Stimulated activated CD4-positive, alpha-beta T cell treated with anti-CD3 and anti-CD28 coated beads, TNF-alpha, amount 100 ng/mL, for 1 hour (primary cell): ENCODE measurements around the gene CCDC9B.

Experiments used
- DNase-seq, 3 donors: peaks; one replicate each; pipeline ENCODE4 v3.0.0-alpha.2; 2020; ENCODE audit warnings: low read depth in 3 of 3, low spot score in 1 of 3

Gene CCDC9B

DNA sequence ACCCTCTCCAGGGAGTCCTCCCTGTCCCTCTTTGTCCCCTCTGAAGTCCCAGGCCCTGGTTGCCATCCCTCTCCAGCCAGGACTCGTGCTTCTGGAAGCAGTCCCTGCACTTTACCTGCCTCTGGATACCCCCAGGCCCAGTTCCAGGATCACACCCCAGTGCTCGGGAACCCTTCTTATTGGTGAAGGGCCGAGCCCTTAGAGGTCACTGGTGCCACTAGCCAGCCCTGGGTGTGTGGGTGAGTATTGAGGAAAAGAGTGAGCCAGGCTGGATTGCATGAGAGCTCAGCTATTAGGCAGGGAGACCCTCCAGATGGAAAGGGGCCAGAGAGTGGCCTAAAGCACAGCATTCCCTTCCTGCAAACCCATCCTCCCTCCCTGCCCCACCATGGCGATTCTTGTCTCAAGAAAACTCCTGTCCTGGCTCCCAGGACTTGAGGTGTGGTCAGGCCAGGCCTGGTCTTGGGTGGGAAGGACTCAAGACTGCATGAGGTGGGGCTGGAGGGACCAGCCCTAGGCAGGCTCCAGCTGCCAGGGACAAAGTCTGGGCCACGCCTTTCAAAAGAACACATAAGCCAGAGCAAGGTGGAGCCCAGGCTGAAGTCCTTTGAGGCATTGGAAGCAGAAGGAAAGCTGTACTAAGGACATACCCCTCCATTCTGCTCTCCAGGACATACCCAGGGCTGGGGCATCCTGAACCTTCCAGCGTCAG lies 5.3 kb upstream of the CCDC9B start:
- DNase-seq: no peak

DNA sequence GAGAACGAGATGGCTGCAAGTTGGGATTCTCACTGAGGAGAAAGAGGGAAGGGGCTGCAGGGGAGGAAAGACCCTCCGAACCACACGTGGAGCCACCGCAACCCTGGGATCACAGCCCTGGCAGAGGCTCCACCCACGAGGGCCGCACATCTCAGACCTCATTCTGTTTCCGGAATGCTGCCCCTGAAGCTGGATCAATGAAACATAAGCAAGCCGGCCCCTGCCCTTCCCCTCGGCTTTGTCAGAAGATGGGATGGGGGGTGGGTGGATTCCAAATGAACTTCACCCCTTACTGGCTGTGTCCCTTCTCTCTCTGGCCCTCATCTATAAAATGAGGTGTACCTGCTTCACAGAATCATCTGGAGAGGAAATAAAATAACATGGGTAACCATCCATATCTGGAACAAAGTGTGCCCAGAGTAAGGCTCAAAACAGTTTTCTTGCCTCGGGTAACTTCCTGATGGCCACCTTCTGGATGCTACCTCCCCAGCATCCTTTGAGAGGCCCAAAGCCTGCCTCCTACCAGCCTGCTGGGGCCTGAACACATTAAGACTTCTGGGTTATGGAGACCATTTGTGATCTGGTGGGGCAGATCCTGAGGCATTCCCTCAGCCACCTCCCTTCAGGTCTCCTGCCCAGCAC lies 4.6 kb upstream of the CCDC9B start:
- DNase-seq: no peak

DNA sequence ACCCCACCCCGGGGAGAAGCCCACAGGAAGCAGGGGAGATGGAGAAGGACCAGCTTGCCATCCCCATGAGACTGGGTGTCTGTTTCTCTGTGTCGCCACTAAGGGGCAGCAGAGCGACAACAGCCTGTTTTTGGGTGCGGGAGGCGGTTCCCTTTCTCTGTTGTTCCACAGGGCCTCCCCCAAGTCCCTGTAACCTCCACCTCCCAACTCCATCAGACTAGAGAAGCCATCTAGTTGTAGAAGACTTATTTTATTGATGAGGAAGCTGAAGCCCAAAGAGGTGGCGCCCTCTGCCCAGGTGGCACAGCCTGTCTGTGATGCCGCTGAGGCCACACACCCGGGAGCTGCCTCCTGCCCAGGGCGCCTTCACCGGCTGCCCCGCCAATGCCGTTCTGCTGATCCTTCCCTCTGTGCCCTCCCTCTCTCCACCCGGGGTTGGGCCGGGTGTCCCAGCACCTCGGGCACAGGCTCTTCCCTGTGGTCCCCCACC lies 3.9 kb upstream of the CCDC9B start:
- DNase-seq: peak in 1 of 3 donors; percentile 49

DNA sequence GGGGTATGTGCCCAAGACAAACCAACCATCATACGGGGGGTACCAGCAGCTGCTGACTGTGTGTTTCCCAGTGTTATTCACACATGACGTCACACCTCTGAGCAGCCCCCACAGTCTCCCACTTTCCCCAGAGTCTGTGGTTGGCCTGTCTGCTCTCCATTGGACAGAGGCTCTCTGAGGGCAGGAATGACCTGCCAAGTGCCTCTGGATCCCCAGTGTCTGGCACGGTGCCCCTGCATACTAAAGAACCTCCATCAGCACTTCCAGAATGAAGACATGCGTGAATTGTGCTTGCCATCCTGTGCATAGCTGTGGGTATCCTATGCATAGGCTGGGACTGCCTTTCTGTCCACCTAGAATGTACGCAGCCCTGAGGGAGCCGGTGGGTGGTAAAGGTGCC lies 3.5 kb upstream of the CCDC9B start:
- no peak for DNase-seq

DNA sequence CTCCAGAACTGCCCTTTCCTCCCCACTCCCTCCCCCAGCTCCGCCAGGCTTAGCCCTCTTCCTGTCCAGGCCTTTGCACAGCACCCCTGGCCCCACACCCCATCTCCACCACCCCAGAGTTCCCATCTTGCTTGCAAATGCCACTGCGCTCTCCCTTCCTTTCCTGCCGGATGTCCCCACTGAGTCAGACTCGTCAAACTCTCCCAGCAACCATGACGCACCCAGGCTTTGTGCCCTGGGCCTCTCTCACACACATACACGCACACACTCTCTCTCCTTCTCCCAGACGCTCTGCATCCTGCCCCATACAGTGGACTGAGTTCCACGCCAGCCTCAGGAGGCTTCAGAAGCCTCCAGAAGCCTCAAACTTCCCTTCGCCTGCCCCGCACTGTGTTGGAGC lies 2.8 kb upstream of the CCDC9B start:
- DNase-seq: no peak

DNA sequence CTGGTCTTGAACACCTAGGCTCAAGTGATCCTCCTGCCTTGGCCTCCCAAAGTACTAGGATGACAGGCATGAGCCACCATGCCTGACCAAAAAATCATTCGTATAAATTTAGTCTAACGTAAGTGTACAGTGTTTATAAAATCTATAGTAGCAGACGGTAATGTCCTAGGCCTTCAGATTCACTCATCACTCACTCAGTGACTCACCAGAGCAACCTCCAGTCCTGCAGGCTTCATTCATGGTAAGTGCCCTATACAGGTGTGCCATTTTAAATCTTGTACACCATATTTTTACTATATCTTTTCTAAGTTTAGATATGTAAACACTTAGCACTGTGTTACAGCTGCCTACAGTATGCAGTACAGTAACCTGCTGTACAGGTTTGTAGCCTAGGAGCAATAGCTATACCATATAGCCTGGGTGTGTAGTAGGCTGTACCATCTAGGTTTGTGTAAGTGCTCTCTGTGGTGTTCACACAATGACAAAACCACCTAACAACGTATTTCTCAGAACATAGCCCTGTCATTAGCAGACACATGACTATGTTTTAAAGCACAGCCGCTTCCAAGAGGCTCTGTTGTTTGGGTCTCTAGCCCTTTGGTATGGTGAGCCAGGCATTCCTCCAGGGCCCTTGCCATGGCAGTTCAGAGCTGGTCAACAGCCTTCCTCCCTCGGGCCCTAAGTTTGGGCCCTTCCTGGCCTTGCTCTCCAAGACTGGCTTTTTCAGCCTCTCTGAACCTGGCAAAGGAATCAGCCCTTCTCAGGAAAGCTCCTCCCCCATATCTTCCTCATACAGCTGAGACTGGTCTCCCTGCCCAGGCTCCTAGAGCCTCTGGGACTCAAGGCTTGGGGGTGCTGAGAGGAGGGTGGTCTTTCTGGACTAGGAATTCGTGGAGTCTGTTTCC lies 1.9 kb upstream of the CCDC9B start:
- no peak for DNase-seq

DNA sequence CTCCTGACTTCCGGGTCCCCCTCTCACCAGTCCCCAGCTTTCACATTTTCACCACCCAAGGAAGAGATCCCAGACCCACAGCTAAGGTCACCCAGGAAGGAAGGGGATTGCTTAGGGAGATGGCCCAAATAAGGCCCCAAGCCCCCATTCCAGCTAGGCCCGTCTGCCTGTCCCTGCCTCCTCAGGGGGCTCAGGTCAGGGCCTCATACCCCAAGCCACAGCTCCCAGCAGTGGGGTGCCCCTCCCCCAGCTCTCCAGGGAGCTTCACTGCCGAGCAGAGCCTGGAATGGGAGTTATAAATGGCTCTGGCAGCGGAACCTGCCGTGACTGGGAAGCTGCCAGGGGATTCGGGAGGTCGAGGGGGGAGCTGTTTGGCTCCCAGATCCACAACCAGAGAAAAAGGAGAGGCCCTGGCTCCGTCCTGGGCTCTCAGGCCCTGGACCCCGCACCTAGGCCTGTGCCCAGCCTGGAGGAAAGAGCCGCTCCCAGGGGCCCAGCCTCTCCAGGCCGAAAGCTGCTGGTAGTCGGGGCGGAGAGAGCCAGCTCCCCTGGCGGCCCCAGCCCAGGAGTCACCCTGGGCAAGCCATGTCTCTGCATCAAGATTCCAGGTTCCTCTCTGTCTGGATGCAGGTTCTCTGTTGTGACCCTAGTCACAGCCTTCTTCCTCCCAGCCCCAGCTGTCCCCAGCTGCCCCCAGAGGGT lies 550 bp downstream of the CCDC9B start:
- no peak for DNase-seq

DNA sequence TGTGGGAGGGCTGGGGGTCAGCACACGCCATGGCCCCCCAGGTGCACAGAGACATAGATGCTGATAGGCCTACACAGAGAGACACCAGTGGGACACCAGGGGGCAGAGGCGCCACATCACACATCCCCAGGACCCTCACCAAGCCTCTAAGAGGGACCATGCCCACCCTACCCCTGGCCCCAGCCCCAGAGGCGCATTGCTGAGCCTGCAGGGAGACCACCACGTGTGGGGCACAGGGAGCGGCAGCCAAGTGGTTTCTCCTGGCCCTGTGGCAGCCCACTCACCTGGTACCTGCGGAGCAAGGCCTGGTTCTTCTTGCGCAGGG lies 1.2 kb downstream of the CCDC9B start:
- DNase-seq: no peak

DNA sequence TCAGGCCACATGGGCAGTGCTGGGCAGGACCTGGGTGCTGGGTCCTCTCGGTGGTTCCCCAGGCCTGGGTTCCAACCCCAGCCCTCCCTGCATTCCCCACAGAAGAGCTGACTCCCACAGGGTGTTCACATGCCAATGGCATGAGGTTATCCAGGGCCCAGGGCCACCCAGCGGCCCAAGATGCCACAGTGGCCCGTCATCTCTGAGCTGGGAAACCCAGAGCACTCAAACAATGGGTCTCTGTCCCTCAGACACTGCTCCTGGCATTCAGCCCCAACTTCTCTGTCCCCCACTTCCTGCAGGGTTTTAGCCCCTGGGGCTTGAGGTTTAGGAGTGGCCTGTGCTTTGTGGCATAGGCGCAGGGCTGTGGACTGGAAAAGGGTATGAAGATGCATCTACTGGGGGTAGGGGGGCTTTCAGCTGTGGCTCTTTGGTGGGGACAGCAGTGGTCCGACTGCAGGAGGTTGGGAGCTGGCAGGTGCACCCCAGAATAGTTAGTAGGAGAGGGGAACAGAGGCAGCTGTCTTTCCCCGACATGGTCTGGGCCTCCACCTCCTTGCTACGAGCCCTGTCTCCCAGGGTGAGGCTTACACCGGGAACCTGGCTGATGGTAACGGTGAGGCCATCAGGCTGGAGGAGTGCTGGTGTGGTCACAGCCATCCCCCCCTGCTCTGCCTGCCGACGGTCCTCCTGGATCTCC lies 1.7 kb downstream of the CCDC9B start:
- DNase-seq: no peak

DNA sequence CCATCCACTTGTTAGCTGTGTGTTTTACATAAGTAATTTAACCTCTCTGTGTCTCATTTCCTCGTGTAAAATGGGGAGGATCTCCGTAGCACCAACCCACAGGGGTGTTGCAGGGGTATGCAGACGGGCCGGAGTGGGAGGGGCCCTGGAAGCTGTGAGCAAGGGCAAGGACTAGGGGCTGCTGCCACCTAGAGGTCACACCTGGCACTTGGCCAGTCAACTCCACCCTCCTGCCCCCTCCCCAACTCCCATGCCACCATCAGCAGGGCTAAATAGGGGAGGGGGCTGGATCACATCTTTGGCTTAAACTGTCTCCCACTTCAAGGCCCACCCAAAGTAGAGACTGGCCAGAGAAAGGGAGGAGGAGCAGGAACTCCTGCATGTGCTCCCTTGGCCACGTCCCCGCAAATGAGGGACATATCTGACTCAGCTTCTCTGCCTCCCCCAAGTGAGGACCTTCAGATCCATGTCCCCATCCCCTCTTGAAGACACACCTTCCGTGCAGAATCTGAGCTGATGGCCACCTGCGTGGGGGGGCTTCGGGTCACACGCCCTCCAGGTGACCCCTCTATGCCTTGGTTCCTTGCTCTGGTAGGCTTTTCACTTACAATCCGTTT lies 2.6 kb downstream of the CCDC9B start:
- DNase-seq: peak; percentile 46 to 67 (median 61)

DNA sequence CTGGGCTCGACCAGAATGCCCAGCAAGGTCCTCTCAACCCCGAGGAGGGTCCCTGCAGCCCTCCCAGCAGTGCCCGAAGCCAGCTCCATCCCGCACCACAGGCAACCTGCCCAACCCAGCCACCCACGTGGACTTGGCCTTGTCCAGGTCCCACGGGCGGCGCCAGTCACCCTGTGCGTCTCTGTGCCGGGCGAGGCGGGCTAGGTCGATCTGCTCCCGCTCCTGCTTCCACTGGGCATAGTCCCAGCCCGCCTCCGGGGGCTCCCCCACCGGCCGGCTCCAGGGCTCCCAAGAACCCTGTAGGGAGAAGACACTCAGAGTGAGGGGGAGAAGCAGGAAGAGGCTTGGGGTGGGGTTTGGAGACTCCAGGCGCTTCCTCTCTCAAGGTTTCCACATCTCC lies 3.1 kb downstream of the CCDC9B start:
- DNase-seq: no peak

DNA sequence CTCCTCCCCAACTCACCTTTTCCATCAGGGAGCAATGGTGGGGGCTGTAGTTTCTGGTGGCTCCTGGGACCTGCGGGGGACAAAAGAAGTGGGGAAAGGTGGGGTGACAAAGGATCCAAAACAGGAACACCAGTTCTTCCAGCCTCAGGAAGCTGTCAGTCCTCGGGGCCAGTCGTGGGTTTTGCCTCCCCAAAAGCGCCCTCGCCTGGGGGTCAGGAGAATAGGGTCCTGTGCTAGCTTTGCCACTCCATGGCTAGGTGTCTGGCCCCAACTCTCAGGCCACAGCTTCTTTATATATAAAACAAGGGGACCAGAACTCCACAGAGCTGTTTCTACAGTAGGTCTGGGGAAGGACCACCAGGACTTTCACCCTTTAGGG lies 4.0 kb downstream of the CCDC9B start:
- DNase-seq: no peak

DNA sequence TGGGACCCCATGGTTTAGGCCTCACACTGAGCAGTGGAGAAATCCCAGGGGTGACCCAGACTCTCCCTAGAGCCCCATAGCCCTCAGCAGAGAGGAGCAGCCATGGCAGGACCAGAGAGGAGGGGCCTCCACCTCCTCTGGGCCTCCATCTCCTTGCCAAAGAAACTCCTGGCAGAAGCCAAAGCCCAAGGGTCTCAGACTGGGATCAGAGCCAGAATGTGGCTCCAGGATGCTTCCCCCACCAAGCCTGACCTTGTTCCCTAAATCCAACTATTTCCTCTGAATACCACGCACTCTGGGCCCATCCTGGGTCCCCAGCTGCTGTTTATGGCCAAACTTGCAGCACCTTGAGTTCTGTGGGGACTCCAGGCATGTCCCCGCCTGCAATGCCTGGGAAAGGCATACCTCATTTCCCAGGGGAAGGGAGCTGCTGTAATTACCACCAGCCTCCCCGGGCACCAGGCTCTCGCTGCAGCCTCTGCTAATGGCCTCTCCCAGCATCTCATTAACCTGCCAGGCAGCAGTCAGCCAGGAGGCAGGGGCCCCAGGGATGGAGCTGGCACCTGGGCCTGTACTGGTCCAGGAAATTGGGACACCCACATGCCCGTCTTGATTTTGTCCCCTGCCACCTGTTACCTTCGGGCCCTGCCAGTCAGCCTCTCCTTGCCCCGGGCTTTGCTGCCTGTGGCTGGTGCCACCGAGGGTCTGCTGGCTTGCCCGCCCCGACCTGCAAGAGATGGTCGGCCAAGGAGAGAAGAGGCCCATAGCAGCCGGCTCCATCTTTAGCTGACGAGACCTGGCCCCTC lies 4.6 kb downstream of the CCDC9B start:
- DNase-seq: no peak

DNA sequence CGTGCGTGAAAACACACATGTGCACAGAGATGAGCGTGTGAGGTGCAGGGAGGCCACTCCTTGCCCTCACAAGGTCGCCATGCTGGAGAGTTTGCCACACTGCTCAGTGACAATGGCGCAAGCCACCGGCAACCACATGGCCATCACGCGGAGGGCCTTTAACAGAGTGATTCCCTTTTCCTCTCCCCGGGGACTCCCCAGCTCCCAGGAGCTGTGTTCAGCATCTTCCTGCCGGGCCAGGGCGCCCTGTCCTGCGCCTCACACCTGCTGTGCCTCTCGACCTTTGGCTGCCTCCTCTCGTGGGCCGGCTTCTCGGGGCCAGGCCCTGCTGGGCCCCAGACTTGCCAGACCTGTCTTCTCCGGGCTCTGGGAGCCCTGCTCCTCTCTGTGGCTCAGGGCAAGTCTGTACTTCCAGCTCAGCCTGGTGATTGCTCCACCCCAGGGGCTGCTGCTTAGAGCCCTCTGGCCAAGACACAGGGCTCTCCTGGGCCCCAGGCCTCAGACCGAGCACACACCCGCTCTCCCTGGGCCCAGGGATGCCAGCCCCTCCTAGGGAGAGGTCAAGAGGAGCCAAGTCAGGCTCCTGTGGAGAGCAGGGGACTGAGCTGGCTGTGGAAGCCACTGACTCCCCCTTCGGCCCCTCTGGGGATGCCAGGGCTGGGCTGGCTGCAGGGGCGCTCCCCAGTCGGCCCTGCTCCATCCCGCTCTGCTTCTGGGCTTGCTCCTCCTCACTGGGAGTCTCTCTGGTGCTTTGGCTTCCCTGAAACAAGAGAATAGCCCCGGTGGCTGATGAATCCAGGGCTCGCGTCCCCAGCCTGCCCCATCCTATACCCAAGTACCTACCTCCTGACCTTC lies 5.6 kb downstream of the CCDC9B start:
- no peak for DNase-seq

DNA sequence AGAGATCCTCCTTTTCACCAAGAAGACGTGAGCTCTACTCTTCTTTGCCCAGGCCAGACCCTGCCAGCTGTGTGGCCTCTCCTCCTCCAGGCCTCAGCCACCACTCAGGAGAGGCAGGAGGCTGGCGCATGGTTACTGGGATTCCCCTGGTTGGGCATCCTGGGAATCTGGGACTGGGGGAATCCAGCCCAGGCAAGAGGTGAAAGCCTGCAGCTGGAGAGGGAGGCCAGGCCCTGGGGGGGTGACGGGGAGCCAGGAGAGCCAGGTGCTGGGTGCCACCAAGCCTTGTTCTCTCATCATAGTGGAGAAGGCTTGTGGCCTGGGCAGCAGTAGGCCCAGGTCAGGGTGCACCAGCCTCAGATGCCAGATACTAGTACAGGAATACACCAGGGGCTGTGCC lies 6.2 kb downstream of the CCDC9B start:
- no peak for DNase-seq

DNA sequence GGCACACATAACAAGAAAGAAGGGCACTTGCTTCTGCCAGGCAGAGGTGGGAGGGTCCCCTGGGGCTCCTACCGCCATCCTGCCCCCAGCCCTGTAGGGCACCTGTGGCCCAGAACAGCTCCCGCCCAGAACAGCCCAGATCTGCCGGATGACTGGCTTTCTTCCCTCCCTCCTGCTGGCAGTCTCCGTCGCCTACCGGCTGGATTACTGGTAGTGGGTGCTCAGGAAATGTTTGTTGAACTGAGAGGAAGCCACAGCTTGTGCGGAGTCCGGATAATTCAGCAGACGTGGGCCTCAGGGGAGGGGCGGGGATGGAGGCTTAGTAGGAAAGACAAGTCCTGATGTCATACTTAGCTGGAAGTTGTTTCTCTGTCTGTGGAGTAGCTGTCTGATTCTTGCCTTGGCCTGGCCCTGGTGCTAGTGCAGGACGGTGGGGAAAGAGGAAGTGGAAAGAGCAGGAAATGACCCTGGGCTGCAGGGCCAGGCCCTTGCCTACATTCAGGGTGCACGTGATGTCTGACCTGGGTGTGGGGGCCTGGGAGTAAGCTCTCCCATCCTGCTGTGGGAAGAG lies 6.7 kb downstream of the CCDC9B start:
- no peak for DNase-seq

DNA sequence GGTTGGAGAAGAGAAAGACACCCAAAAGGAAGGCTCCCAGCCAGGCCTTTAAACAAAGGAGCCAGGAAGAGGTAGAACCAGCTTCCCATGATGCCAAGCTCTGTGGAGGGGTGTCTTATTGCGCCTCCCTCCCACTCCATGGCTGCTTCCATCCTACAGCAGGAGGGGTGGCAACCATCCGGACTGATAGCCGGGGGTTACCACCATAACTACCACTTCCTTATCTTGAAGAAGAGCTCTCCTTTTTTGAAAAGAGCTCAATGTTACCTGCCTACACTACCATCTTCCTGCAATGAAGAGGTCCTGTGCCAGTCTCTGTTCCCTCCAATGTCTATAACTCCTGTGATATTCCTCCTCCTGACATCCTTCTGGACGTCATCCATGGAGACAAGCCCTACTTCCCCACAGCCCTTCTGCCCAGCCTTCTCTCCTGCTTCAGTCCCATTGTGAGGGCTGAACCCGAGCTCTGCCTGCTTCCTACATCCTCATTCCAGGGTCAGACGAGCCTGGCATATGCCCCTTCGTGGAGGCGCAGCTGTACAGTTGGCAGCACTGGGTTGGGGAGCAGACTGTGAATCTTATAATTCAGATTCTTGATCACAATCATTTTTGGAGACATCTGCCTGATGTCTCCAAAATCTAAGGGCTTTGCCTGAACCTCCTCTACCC lies 8.5 kb downstream of the CCDC9B start:
- no peak for DNase-seq

DNA sequence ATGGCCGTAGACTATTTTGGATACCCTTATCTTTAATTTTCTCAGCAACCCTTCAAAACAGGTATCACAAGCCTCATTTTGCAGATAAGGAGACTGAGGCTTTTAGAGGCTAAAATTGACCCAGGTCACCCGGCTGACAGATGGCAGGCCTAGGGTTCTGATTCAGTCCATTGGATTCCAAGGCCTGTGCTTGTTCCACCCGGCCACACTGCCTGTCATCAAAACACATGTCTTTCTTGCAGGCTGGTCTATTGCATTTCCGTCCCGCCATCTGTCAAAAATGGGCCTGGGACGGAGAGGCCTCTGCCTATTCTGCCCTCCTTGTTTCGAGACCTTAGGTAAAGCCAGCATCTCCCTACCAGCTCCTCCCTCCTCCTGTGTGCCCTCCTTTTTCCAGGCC lies 9.1 kb downstream of the CCDC9B start:
- DNase-seq: no peak
